Measurements from ENCODE around the gene SH3TC1.

GRCh38 chr4:8179074-8179473 is 20.0 kb upstream of the SH3TC1 start:
- no peak for TF ChIP-seq ZNF274 (IDR thresholded peaks at IDR 0.05; ENCODE audit: low read depth, low read length)
- no peak for TF ChIP-seq YY1 (IDR thresholded peaks at IDR 0.05; ENCODE audit: insufficient read depth, insufficient read length)
- no peak for TF ChIP-seq SUZ12 (IDR thresholded peaks at IDR 0.05; ENCODE audit: extremely low read depth, insufficient read depth, insufficient read length)

Data from NT2/D1 (cell line).